Activated naive CD8-positive, alpha-beta T cell treated with anti-CD3 and anti-CD28 coated beads, Interleukin-2, amount 50 U/mL, for 24 hours (primary cell): ENCODE measurements around the gene GALP.
"Not testable (repeated sequence)": the region's sequence is repeated elsewhere in the genome, so short reads cannot be mapped to it uniquely, and the experiment has no call there.

Experiments
- ATAC-seq: fragments of 150-1000 bp; cut with Tn5 transposase; one replicate; pipeline ENCODE4 v1.10.0; 2021
- DNase-seq: peaks from one replicate; pipeline ENCODE4 v3.0.0; 2021
- H3K27ac Mint-ChIP-seq: one replicate; pipeline ENCODE4 v1.8.0; 2021; ENCODE audit warnings: mild to moderate bottlenecking, mixed read lengths
- H3K27me3 Mint-ChIP-seq: one replicate; pipeline ENCODE4 v1.8.0; 2021; ENCODE audit warnings: mixed read lengths
- H3K36me3 Mint-ChIP-seq: one replicate; pipeline ENCODE4 v1.8.0; 2021; ENCODE audit warnings: low read depth, mixed read lengths
- H3K4me1 Mint-ChIP-seq: one replicate; pipeline ENCODE4 v1.8.0; 2021; ENCODE audit warnings: mixed read lengths
- H3K4me3 Mint-ChIP-seq: one replicate; pipeline ENCODE4 v1.8.0; 2021; ENCODE audit warnings: mild to moderate bottlenecking, moderate library complexity, mixed read lengths
- H3K9me3 Mint-ChIP-seq: one replicate; pipeline ENCODE4 v1.8.0; 2021; ENCODE audit warnings: mixed read lengths

Gene GALP

GRCh38 chr19:56175861-56176307 is at the start of gene GALP:
GALP (plus strand) TSS chr19:56176008; CDS start chr19:56177109, 1,101 bp downstream.
- H3K9me3 Mint-ChIP-seq, H3K36me3 Mint-ChIP-seq, H3K27me3 Mint-ChIP-seq, H3K4me1 Mint-ChIP-seq, ATAC-seq, H3K4me3 Mint-ChIP-seq, DNase-seq, H3K27ac Mint-ChIP-seq: not testable (repeated sequence)

GRCh38 chr19:56126983-56127780 is 48.6 kb upstream of the GALP start:
- Mint-ChIP-seq H3K27me3 (no peaks in the 10 kb centered on the region), H3K27ac (no peak overlapping the region), H3K36me3 (no peaks in the 10 kb centered on the region), H3K4me3 (no peak overlapping the region), H3K4me1 (peaks cover 2% of the 10 kb centered on the region), H3K9me3 (no peaks in the 10 kb centered on the region)
- ATAC-seq (no peak), DNase-seq (no peak)

GRCh38 chr19:56130006-56130405 is 45.8 kb upstream of the GALP start:
- H3K36me3 Mint-ChIP-seq, result no peaks in the 10 kb centered on the region
- no peak overlapping the region for H3K4me3 Mint-ChIP-seq
- DNase-seq, result no peak
- no peaks in the 10 kb centered on the region for H3K27me3 Mint-ChIP-seq
- no peak for ATAC-seq
- no peak overlapping the region for H3K27ac Mint-ChIP-seq
- H3K9me3 Mint-ChIP-seq, result no peaks in the 10 kb centered on the region
- peaks cover 3% of the 10 kb centered on the region for H3K4me1 Mint-ChIP-seq

GRCh38 chr19:56131651-56132050 is 44.2 kb upstream of the GALP start:
- Mint-ChIP-seq H3K4me1 (peaks cover 3% of the 10 kb centered on the region), H3K27me3 (no peaks in the 10 kb centered on the region), H3K4me3 (no peak overlapping the region), H3K36me3 (no peaks in the 10 kb centered on the region), H3K9me3 (no peaks in the 10 kb centered on the region), H3K27ac (peak overlapping the region; percentile 13)
- no peak for DNase-seq
- no peak for ATAC-seq

GRCh38 chr19:56132316-56132822 is 43.4 kb upstream of the GALP start:
- Mint-ChIP-seq H3K27me3 (no peaks in the 10 kb centered on the region), H3K27ac (no peak overlapping the region)

GRCh38 chr19:56133858-56134653 is 41.8 kb upstream of the GALP start:
- Mint-ChIP-seq H3K27me3 (no peaks in the 10 kb centered on the region), H3K4me3 (no peak overlapping the region), H3K9me3 (no peaks in the 10 kb centered on the region), H3K36me3 (no peaks in the 10 kb centered on the region), H3K27ac (no peak overlapping the region), H3K4me1 (peaks cover 3% of the 10 kb centered on the region)
- DNase-seq (no peak), ATAC-seq (peak; percentile 33)

More at GRCh38 chr19:56132316-56132822, 43.4 kb upstream of the GALP start:
- no peaks in the 10 kb centered on the region for H3K36me3 Mint-ChIP-seq
- H3K4me3 Mint-ChIP-seq, result no peak overlapping the region
- H3K9me3 Mint-ChIP-seq, result no peaks in the 10 kb centered on the region
- ATAC-seq (no peak), DNase-seq (no peak)
- peaks cover 3% of the 10 kb centered on the region for H3K4me1 Mint-ChIP-seq

DNA sequence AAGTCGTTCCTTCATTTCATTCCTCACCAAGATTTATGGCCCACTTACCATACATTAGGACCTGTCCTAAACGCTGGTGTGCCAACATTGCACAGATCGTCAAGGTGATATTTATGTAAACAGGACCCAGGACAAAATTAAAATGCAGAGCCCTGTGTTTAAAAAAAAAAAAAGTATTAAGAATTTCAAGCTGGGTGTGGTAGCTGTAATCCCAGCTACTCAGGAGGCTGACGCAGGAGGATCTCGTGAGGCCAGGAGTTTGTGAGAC is 41.2 kb upstream of the GALP start:
- H3K27me3 Mint-ChIP-seq, result no peaks in the 10 kb centered on the region
- no peaks in the 10 kb centered on the region for H3K36me3 Mint-ChIP-seq
- H3K9me3 Mint-ChIP-seq, result no peaks in the 10 kb centered on the region
- H3K27ac Mint-ChIP-seq, result no peak overlapping the region
- H3K4me1 Mint-ChIP-seq, result peaks cover 6% of the 10 kb centered on the region
- H3K4me3 Mint-ChIP-seq, result no peak overlapping the region
- DNase-seq (no peak), ATAC-seq (no peak)

- H3K27ac Mint-ChIP-seq, result no peak overlapping the region
- H3K9me3 Mint-ChIP-seq, result no peaks in the 10 kb centered on the region
- peaks cover 19% of the 10 kb centered on the region for H3K4me1 Mint-ChIP-seq
- H3K4me3 Mint-ChIP-seq, result no peak overlapping the region
- no peaks in the 10 kb centered on the region for H3K27me3 Mint-ChIP-seq
- ATAC-seq, result no peak
- H3K36me3 Mint-ChIP-seq, result no peaks in the 10 kb centered on the region
- DNase-seq, result no peak
These were observed 39.4 kb upstream of the GALP start for GRCh38 chr19:56136362-56136761.

- H3K27ac Mint-ChIP-seq, result no peak overlapping the region
These were observed 38.4 kb upstream of the GALP start for GRCh38 chr19:56137405-56137804.

DNA sequence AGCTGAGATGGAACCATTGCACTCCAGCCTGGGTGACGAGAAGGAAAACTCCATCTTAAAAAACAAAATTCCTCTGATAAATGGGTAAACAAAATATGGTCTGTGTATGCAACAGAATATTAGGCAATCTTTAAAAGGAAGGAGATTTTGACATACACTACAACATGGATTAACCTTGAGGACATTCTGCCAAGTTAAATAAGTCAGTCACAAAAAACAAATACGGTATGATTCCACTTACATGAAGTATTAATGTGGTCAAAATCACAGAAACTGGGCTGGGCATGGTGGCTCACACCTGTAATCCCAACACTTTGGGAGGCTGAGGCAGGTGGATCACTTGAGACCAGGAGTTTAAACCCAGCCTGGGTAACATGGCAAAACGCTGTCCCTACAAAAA is 37.7 kb upstream of the GALP start:
- no peak overlapping the region for H3K27ac Mint-ChIP-seq
- no peak overlapping the region for H3K4me3 Mint-ChIP-seq
- ATAC-seq (no peak), DNase-seq (no peak)
- peaks cover 30% of the 10 kb centered on the region for H3K4me1 Mint-ChIP-seq
- H3K9me3 Mint-ChIP-seq, result no peaks in the 10 kb centered on the region
- no peaks in the 10 kb centered on the region for H3K27me3 Mint-ChIP-seq
- no peaks in the 10 kb centered on the region for H3K36me3 Mint-ChIP-seq

More at GRCh38 chr19:56137405-56137804, 38.4 kb upstream of the GALP start:
- Mint-ChIP-seq H3K36me3 (no peaks in the 10 kb centered on the region), H3K4me3 (no peak overlapping the region), H3K27me3 (no peaks in the 10 kb centered on the region), H3K9me3 (no peaks in the 10 kb centered on the region), H3K4me1 (peaks cover 26% of the 10 kb centered on the region)
- no peak for DNase-seq
- no peak for ATAC-seq

DNA sequence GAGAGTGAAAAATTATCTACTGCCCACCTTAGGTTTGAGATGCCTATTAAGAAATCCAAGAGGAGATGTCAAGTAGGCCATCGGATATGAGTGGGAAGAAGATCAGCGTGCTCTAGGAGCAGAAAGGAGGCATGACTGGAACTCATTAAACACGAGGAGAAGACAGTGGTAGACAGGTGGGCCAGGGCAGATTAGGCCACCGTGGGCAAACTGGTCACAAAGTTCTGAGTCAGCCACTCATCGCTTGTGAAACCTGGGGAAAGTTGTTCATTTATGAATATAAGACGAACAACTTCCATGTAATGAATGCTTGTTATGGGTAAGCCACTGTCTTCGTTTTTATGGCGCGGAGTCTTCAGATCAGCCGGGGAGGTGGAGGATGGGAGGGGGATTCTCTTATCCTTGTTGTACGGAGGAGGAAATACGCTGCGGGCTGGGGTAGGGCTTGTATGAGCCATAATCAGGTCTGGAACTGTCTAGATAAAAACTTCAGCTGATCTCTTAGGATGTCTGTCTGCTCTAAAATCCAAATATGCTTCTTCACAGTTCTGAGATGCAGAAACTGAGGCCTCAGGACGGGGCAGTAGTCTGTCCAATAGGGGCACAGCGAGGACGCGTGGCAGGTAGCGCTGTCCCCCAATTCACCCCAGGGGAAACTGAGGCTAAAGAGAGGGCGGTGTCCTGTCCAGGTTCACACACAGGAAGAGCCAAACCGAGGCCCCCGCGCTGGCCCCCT is 35.8 kb upstream of the GALP start:
- ATAC-seq, result no peak
- Mint-ChIP-seq H3K27ac (peak overlapping the region; percentile 98), H3K4me3 (peak overlapping the region; percentile 90), H3K27me3 (no peaks in the 10 kb centered on the region), H3K36me3 (no peaks in the 10 kb centered on the region), H3K9me3 (no peaks in the 10 kb centered on the region), H3K4me1 (peaks cover 38% of the 10 kb centered on the region)
- no peak for DNase-seq

GRCh38 chr19:56140583-56141416 is 35.0 kb upstream of the GALP start, which contains the start of gene ZNF444:
ZNF444 (plus strand) TSS chr19:56141287; CDS start chr19:56146912, 5,625 bp downstream.
- Mint-ChIP-seq H3K9me3 (no peaks in the 10 kb centered on the region), H3K4me1 (peaks cover 38% of the 10 kb centered on the region), H3K36me3 (no peaks in the 10 kb centered on the region), H3K27ac (peak within 1 kb of the TSS; percentile 98), H3K27me3 (no peaks in the 10 kb centered on the region), H3K4me3 (peak within 1 kb of the TSS; percentile 90)
- ATAC-seq (peak; percentile 94), DNase-seq (peak; percentile 97)

- Mint-ChIP-seq H3K27me3 (no peaks in the 10 kb centered on the region), H3K4me1 (peaks cover 38% of the 10 kb centered on the region), H3K9me3 (no peaks in the 10 kb centered on the region), H3K4me3 (peak overlapping the region; percentile 90), H3K27ac (peak overlapping the region; percentile 98), H3K36me3 (no peaks in the 10 kb centered on the region)
- no peak for ATAC-seq
- no peak for DNase-seq
These were observed 34.3 kb upstream of the GALP start for GRCh38 chr19:56141417-56141993.
